Astrocyte (in vitro differentiated cells and primary cell): Measurements from ENCODE around the gene FAM83F.

Source experiments
- EZH2 ChIP-seq: IDR thresholded peaks from 2 replicates; pipeline ENCODE4 v1.6.1; 2012; ENCODE audit warnings: mild to moderate bottlenecking, low read length, inconsistent platforms; ENCODE audit not compliant: insufficient read depth
- TF ChIP-seq, protein P1 (sequence below): IDR thresholded peaks from 2 replicates; pipeline ENCODE4 v1.5.1; 2011; ENCODE audit warnings: low read depth, mild to moderate bottlenecking, inconsistent platforms, low read length, moderate library complexity; ENCODE audit not compliant: insufficient read depth

DNA sequence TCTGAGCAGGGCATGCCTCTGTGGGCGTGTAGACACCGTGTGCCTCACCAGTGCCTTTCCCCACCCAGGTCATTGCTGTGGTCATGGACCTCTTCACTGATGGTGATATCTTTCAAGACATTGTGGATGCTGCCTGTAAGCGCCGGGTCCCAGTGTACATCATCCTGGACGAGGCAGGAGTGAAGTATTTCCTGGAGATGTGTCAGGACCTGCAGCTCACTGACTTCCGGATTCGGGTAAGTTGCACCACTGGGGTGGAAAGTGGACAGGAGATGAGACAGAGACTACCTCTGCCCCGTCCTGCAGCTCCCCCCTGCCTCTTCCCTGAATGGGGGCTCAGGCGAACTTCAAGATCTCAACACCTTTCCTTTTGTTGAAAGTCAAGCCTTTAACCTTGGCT, 24.3 kb downstream of the FAM83F start:
- TF ChIP-seq, protein P1, sequence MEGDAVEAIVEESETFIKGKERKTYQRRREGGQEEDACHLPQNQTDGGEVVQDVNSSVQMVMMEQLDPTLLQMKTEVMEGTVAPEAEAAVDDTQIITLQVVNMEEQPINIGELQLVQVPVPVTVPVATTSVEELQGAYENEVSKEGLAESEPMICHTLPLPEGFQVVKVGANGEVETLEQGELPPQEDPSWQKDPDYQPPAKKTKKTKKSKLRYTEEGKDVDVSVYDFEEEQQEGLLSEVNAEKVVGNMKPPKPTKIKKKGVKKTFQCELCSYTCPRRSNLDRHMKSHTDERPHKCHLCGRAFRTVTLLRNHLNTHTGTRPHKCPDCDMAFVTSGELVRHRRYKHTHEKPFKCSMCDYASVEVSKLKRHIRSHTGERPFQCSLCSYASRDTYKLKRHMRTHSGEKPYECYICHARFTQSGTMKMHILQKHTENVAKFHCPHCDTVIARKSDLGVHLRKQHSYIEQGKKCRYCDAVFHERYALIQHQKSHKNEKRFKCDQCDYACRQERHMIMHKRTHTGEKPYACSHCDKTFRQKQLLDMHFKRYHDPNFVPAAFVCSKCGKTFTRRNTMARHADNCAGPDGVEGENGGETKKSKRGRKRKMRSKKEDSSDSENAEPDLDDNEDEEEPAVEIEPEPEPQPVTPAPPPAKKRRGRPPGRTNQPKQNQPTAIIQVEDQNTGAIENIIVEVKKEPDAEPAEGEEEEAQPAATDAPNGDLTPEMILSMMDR = no peak
- TF ChIP-seq EZH2 = no peak
